Ammon's horn (tissue), 1 donor: ENCODE data around the gene ARHGEF1.
"Not testable (repeated sequence)": the region's sequence is repeated elsewhere in the genome, so short reads cannot be mapped to it uniquely, and the experiment has no call there.

ENCODE experiments used
- DNase-seq: peaks from one replicate; pipeline ENCODE4 v3.0.0-alpha.2; 2016; ENCODE audit warnings: low spot score

Gene ARHGEF1

GRCh38 chr19:41863209-41863931, 19.6 kb upstream of the ARHGEF1 start:
- no peak for DNase-seq

GRCh38 chr19:41864374-41864773, 18.6 kb upstream of the ARHGEF1 start:
- DNase-seq = no peak

DNA sequence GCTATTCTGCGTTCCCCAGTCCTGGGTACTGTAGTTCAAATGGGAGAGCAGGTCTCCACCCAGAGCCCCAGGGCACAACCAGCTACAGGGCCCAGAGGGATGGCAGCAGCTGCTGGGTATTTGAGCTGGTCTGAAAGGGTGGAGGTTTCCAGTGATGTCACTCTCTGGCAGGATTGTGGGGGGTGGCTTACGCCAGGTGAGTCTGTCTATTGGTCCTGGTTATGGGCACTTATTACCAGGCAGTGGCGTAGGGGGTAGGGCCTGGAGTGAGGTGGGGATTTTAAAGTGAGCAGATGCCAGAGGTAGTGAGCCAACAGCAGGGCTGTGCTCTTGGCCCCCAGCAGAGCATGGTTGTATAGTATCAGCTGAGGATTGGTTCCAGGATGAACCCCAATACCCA, 16.7 kb upstream of the ARHGEF1 start:
- no peak for DNase-seq

DNA sequence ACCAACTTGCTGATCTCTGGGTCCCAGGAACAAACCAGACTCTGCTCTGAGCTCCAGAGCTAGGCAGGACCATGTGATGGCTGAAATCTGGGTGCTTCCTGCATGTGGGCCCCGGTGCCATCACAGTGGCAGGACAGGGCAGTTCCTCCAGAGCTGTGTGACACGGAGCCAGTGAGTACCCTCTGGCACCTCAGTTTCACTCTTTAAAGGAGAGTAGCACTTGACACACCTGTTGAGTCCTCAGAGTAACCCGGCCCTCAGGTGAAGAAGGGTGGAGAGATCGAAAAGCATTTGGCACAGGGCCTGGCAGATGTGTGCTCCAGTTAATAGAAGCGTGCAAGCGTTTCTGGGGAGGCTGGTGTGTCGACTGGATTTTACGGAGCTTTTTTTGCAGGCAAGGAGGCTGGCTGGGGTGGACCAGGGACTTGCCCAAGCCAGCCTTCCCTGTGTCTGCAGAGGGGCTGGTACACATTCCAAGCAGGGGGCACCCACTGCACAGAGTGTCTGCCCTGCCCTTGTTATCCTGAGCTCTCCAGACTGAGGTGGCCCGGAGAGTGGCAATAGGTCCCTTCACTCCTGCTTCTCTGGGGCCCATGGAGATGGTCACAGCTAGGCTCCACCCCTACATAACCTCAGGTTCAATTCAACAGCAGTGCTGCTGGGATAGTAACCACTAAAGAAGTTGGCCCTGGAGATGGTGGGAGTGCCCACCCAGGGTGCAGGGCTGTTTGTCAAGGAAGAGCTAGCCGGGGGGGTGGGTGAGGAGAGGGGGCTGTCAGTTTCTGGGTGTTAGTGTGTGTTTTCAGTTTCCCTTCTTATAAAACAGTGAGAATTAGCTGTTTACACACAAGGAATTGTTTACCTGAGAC, 14.6 kb upstream of the ARHGEF1 start:
- no peak for DNase-seq

DNA sequence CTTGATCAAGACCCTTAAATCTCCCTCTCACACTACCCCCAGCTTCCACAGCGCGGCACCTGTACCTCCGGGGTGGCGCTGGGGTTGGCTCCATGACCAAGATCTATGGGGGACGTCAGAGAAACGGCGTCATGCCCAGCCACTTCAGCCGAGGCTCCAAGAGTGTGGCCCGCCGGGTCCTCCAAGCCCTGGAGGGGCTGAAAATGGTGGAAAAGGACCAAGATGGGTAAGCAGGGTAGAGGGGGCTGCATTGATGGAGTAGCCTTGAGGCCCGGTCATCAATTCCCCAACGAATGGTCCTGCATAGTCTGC, 14.0 kb upstream of the ARHGEF1 start:
- no peak for DNase-seq

DNA sequence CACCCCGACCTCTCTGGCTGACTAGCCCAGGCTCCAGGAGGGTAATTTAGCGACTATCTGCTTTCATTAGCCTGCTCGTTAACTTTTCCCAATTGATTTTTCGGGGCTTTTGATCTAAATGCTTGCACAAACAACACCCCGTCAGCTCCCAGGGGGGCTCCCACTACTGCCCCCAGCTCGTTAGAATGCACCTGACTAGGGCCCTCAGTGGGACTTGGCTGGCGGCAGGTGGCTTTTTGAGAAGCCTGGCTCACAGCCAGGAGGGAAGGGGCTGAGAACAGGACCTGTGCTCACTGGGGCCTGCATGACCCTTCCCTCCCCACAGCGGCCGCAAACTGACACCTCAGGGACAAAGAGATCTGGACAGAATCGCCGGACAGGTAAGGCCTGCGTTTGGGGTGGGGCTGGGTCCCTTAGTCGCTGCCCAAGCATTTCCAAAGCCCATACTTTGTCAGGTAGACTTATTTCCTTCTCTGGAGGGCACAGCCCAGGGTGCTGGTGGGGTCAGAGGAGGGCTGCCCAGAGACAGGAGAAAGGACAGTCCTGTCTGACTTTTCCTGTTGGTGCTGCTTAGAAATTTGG, 13.5 kb upstream of the ARHGEF1 start:
- DNase-seq = no peak

GRCh38 chr19:41870401-41870873, 12.5 kb upstream of the ARHGEF1 start:
- no peak for DNase-seq

DNA sequence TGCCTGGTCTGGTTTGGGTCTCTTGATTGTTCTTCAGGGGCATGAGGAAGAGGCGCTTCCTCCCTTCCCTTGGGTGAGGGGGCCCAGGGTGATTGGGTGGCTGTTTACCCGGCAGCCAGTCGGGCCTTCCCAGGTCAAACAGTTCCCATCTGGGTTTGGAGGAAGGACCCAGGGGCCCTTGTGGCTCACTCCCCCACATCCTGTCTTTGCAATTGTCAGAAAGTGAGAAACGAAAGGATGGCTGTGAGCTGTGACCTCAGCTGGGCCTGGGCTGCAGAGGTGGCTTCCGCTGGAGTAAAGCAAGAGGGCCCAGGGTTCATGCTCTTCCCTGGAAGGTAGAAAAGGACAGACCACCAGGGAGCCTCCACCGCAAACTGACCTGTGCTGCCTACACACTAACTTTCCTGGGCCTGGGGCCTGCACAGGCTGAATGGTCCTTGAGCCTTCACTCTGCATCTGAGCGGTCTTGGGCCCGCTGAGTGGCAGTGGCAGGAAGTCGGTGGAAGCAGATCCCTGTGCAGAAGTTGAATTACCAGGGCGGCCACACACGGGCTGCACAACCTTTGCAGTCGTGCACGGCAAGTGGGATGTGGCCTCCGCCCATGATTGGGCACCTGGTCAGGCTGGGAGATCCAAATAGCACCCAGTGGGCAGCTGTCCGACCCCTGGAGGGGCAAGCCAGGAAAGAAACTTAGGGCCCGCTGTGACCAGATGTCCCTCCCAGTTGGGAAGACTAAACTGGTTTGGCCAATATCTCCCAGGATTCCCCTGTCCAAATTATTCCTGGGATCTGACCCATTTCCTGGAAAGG, 11.2 kb upstream of the ARHGEF1 start:
- DNase-seq = peak; percentile 52

- no peak for DNase-seq
Observed at GRCh38 chr19:41872384-41872774, 10.6 kb upstream of the ARHGEF1 start.

DNA sequence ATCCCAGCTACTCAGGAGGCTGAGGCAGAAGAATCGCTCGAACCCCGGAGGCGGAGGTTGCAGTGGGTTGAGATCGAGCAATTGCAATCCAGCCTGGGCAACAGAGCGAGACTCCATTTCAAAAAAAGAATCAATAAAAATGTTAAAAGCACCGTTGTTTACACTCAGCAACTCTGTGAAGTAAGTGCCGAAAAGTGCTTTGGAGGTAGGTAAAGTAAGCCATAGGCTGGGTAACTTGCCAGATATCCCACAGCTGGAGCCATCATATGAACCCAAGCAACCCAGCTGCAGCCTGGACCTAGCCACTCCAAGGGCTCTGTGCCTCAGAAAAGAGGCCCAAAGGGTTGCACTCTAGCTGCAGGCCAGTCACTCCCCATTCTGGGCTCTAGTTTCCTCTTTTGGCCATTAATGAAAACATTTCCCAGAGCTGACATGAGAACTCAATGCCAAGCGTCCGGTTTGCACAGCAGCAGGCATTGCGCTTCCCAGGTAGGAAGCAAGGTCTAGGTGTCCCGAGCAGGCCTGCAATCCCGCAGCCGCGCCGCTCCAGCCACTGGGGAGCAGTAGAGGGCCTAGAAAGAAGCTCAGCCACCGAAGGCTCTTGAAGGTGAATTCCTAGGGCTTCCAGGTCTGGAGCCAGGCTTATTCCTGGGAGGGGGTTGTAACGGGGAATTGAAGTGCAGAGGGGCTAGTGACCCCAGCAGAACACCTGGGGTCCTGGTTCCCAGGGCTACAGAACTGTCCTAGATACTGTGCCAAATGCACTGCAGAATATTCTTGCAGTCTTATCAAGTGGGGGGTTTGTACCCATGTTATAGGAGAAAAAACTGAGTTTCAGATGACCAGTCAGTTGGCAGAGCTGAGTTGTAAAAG, 10.0 kb upstream of the ARHGEF1 start:
- peak; percentile 68 for DNase-seq

- not testable (repeated sequence) for DNase-seq
Observed at GRCh38 chr19:41875973-41876372, 7.0 kb upstream of the ARHGEF1 start.

GRCh38 chr19:41876847-41877832, 5.8 kb upstream of the ARHGEF1 start, which contains the start of gene CD79A:
Gene CD79A, plus strand, starts transcription at chr19:41877279. Its CDS starts 26 bp downstream, at chr19:41877305.
- no peak for DNase-seq

- DNase-seq = no peak
Observed at GRCh38 chr19:41877916-41878905, 4.8 kb upstream of the ARHGEF1 start.

DNA sequence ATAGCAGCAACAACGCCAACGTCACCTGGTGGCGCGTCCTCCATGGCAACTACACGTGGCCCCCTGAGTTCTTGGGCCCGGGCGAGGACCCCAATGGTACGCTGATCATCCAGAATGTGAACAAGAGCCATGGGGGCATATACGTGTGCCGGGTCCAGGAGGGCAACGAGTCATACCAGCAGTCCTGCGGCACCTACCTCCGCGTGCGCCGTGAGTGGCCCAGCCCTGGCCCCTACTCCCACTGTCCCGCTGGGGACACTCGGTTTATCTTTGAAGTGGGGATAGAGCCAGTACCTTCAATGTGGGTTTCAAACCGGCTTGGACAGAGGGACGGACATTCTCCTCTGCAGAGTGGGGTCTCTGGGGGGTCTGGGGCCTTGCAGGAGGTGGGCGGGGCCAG, 3.9 kb upstream of the ARHGEF1 start:
- DNase-seq = no peak

GRCh38 chr19:41879670-41880328, 3.2 kb upstream of the ARHGEF1 start:
- no peak for DNase-seq

GRCh38 chr19:41880329-41880708, 2.7 kb upstream of the ARHGEF1 start:
- DNase-seq = no peak

DNA sequence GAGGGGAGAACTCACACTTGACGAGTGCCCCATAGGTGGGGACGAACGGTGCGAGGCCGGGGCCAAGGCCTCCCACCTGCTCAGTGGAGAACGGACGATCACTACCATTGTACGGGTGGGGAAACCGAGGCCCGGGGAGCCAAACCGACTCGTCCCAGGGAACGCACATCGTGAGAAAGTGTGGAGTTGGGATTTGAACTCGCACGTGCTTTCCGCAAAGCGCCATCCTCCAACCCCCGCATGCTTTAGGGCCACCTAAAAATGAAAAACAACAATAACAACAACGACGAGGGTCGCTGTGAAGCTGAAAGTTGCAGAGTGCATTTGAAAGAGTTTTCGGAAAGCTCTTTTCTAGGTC, 458 bp downstream of the ARHGEF1 start:
- no peak for DNase-seq
